Small intestine (tissue), 16 donors: ENCODE results near the gene LGALS16. TPM values are rescaled to one million over a fixed set of nuclear protein-coding genes. Genes with fewer than 3 reads are reported as not detected.
"Not testable (repeated sequence)": the region's sequence is repeated elsewhere in the genome, so short reads cannot be mapped to it uniquely, and the experiment has no call there.

Source experiments
- DNase-seq, 2 donors: peaks; one replicate each; pipeline versions ENCODE4 v3.0.0 to v3.0.0-alpha.2; 2013
- FAIRE-seq: peaks from 2 replicates; lab custom pipeline; 2012; peaks lifted over from hg19 to GRCh38; lab: Jason Lieb, UNC
- H3K27ac ChIP-seq, 3 donors: one replicate each; pipeline ENCODE4 v1.5.1; 2013; ENCODE audit warnings: low read length in 2 of 3, mild to moderate bottlenecking in 2 of 3, control low read depth in 1 of 3, inconsistent platforms in 1 of 3, low read depth in 1 of 3, moderate library complexity in 1 of 3
- H3K27me3 ChIP-seq, 3 donors: one replicate each; pipeline ENCODE4 v1.6.1; 2013; ENCODE audit warnings: low read length in 3 of 3, inconsistent platforms in 1 of 3; ENCODE audit not compliant: control insufficient read depth in 3 of 3, insufficient read depth in 3 of 3
- H3K36me3 ChIP-seq, 3 donors: one replicate each; pipeline ENCODE4 v1.6.1; 2013; ENCODE audit warnings: low read length in 3 of 3, inconsistent platforms in 1 of 3, low read depth in 1 of 3, mild to moderate bottlenecking in 1 of 3, moderate library complexity in 1 of 3; ENCODE audit not compliant: control insufficient read depth in 3 of 3, insufficient read depth in 2 of 3
- H3K4me1 ChIP-seq, 3 donors: one replicate each; pipeline ENCODE4 v1.6.1; 2013; ENCODE audit warnings: low read length in 2 of 3, inconsistent platforms in 1 of 3, low read depth in 1 of 3, mild to moderate bottlenecking in 1 of 3, moderate library complexity in 1 of 3; ENCODE audit not compliant: control insufficient read depth in 3 of 3, insufficient read depth in 2 of 3
- H3K4me3 ChIP-seq, 3 donors: one replicate each; pipeline ENCODE4 v1.5.1; 2013; ENCODE audit warnings: low read length in 3 of 3, control low read depth in 1 of 3, inconsistent platforms in 1 of 3, low read depth in 1 of 3, mild to moderate bottlenecking in 1 of 3, moderate library complexity in 1 of 3
- H3K9me3 ChIP-seq, 2 donors: one replicate each; pipeline ENCODE4 v1.6.1; 2013; ENCODE audit warnings: low read depth in 1 of 2, low read length in 1 of 2; ENCODE audit not compliant: control insufficient read depth in 2 of 2, insufficient read depth in 1 of 2
- WGBS, 3 donors: extraction: QIAGEN DNeasy Blood & Tissue Kit; methylation state at CpG; one replicate each; pipeline ENCODE4 v1.1.7; 2013; 5-methylcytosine and 5-hydroxymethylcytosine counted together
- long read RNA-seq, 10 donors: transcript quantifications; one replicate each; lab custom pipeline, GENCODE V29; 2026
- polyA plus RNA-seq, 4 donors: library from polyadenylated mRNA; stranded (reverse) in 3 of 4; unstranded in 1 of 4; fragments of 200-250 nt in 3 of 4; fragments of 120-200 nt in 1 of 4; gene quantifications; one replicate each; pipeline versions ENCODE4 v1.2.1 to v1.2.3, GENCODE V29; 2013
- donor health status: healthy with polysubstance abuse.
- donor health status: control.
- donor health status: control.
- donor health status: Bipolar disorder and iron deficiency.
- donor health status: healthy.

The LGALS16 gene
- polyA plus RNA-seq: not detected
- long read RNA-seq, donor 1: 0 reads
- long read RNA-seq, donor 2: 0 reads
- long read RNA-seq, donor 3: 0 reads
- long read RNA-seq, donor 4: 0 reads
- long read RNA-seq, donor 5: 0 reads
- long read RNA-seq, donor 6: 0 reads
- long read RNA-seq, donor 7: 0 reads
- long read RNA-seq, donor 8: 0 reads
- long read RNA-seq, donor 9: 0 reads
- long read RNA-seq, donor 10: 0 reads

GRCh38 chr19:39655613-39656012 lies at the start of gene LGALS16:
LGALS16 (plus strand) TSS chr19:39655913; CDS start chr19:39655962, 49 bp downstream.
- FAIRE-seq: no peak

GRCh38 chr19:39607021-39607420 lies 48.7 kb upstream of the LGALS16 start:
- H3K36me3 ChIP-seq: no peaks in the 10 kb centered on the region
- WGBS, 3 donors: 87 to 90% (median 89%) methylated on average over 9 of the region's 9 CpGs
- FAIRE-seq (no peak), DNase-seq (no peak)
- H3K4me1 ChIP-seq: no peaks in the 10 kb centered on the region
- H3K27ac ChIP-seq: no peak overlapping the region
- no peaks in the 10 kb centered on the region for H3K27me3 ChIP-seq
- H3K4me3 ChIP-seq: no peak overlapping the region
- no peaks in the 10 kb centered on the region for H3K9me3 ChIP-seq

More at GRCh38 chr19:39655613-39656012, at the start of gene LGALS16:
- Histone ChIP-seq H3K27me3 (peaks cover 0 to 3% (median 0%) of the 10 kb centered on the region in 3 donors), H3K4me1 (no peaks in the 10 kb centered on the region), H3K36me3 (no peaks in the 10 kb centered on the region), H3K27ac (no peak within 1 kb of the TSS), H3K9me3 (no peaks in the 10 kb centered on the region), H3K4me3 (no peak within 1 kb of the TSS)
- 39 to 51% (median 47%) methylated on average over 3 of the region's 3 CpGs for WGBS, 3 donors
- DNase-seq: no peak

- WGBS, 3 donors: 67 to 77% (median 68%) methylated on average over 6 of the region's 6 CpGs
- Histone ChIP-seq H3K36me3 (no peaks in the 10 kb centered on the region), H3K4me3 (no peak overlapping the region), H3K27ac (no peak overlapping the region), H3K4me1 (no peaks in the 10 kb centered on the region), H3K9me3 (no peaks in the 10 kb centered on the region), H3K27me3 (no peaks in the 10 kb centered on the region)
- no peak for FAIRE-seq
- no peak for DNase-seq
Observed at GRCh38 chr19:39607561-39607960, 48.2 kb upstream of the LGALS16 start.

GRCh38 chr19:39613597-39613996 lies 42.1 kb upstream of the LGALS16 start:
- Histone ChIP-seq H3K9me3 (no peaks in the 10 kb centered on the region), H3K27ac (no peak overlapping the region), H3K4me3 (no peak overlapping the region), H3K4me1 (no peaks in the 10 kb centered on the region), H3K27me3 (peaks cover 0 to 2% (median 0%) of the 10 kb centered on the region in 3 donors), H3K36me3 (no peaks in the 10 kb centered on the region)
- DNase-seq (no peak), FAIRE-seq (no peak)
- 42 to 64% (median 62%) methylated on average over 2 of the region's 2 CpGs for WGBS, 3 donors

- Histone ChIP-seq H3K4me1 (no peaks in the 10 kb centered on the region), H3K27ac (no peak overlapping the region), H3K27me3 (peaks cover 0 to 2% (median 0%) of the 10 kb centered on the region in 3 donors), H3K36me3 (no peaks in the 10 kb centered on the region), H3K4me3 (no peak overlapping the region), H3K9me3 (no peaks in the 10 kb centered on the region)
- WGBS, 3 donors: 38 to 65% (median 53%) methylated on average over 1 of the region's 1 CpG
- FAIRE-seq (no peak), DNase-seq (no peak)
Observed at GRCh38 chr19:39617745-39618144, 38.0 kb upstream of the LGALS16 start.

GRCh38 chr19:39623946-39624345 lies 31.8 kb upstream of the LGALS16 start:
- 17 to 26% (median 26%) methylated on average over 5 of the region's 5 CpGs for WGBS, 3 donors
- H3K4me3 ChIP-seq: no peak overlapping the region
- no peaks in the 10 kb centered on the region for H3K9me3 ChIP-seq
- FAIRE-seq (no peak), DNase-seq (no peak)
- H3K27ac ChIP-seq: no peak overlapping the region
- H3K4me1 ChIP-seq: no peaks in the 10 kb centered on the region
- H3K27me3 ChIP-seq: peaks cover 0 to 3% (median 0%) of the 10 kb centered on the region in 3 donors
- no peaks in the 10 kb centered on the region for H3K36me3 ChIP-seq

- H3K27ac ChIP-seq, H3K36me3 ChIP-seq, FAIRE-seq, H3K4me3 ChIP-seq, DNase-seq, H3K9me3 ChIP-seq, H3K4me1 ChIP-seq, H3K27me3 ChIP-seq: not testable (repeated sequence)
- 46 to 61% (median 59%) methylated on average over 2 of the region's 2 CpGs for WGBS, 3 donors
Observed at GRCh38 chr19:39627631-39628030, 28.1 kb upstream of the LGALS16 start.

- DNase-seq (no peak), FAIRE-seq (no peak)
- WGBS, 3 donors: 61 to 70% (median 69%) methylated on average over 4 of the region's 4 CpGs
- no peaks in the 10 kb centered on the region for H3K36me3 ChIP-seq
- no peak overlapping the region for H3K4me3 ChIP-seq
- no peak overlapping the region for H3K27ac ChIP-seq
- H3K27me3 ChIP-seq: no peaks in the 10 kb centered on the region
- no peaks in the 10 kb centered on the region for H3K9me3 ChIP-seq
- no peaks in the 10 kb centered on the region for H3K4me1 ChIP-seq
Observed at GRCh38 chr19:39631178-39631577, 24.5 kb upstream of the LGALS16 start.

GRCh38 chr19:39631626-39632025 lies 24.1 kb upstream of the LGALS16 start:
- FAIRE-seq: no peak
- Histone ChIP-seq H3K36me3 (no peaks in the 10 kb centered on the region), H3K9me3 (no peaks in the 10 kb centered on the region), H3K27me3 (no peaks in the 10 kb centered on the region), H3K27ac (no peak overlapping the region), H3K4me3 (no peak overlapping the region), H3K4me1 (no peaks in the 10 kb centered on the region)
- no peak for DNase-seq
- 64 to 66% (median 66%) methylated on average over 6 of the region's 6 CpGs for WGBS, 3 donors
